Natural killer cell (primary cell): ENCODE results near the gene RAB31. TPM values are rescaled to one million over a fixed set of nuclear protein-coding genes. Genes with fewer than 3 reads are reported as not detected.

Experiments used
- ATAC-seq, 3 donors: fragments of 150-1000 bp in 2 of 3; fragments of 200-7000 bp in 1 of 3; cut with Tn5 transposase; 1 replicate in 1 of 3; 2 replicates in 2 of 3; pipeline ENCODE4 v1.10.0; 2021; ENCODE audit warnings: mild to moderate bottlenecking in 2 of 3, moderate library complexity in 2 of 3
- DNase-seq, 2 donors: peaks; one replicate each; pipeline versions ENCODE4 v3.0.0 to v3.0.0-alpha.2; 2013 to 2021; ENCODE audit warnings: mixed read lengths in 1 of 2
- H3K27ac ChIP-seq: one replicate; pipeline ENCODE4 v1.5.1; 2013; ENCODE audit warnings: mild to moderate bottlenecking, low read length
- H3K27me3 ChIP-seq: one replicate; pipeline ENCODE4 v1.6.1; 2013; ENCODE audit warnings: low read length; ENCODE audit not compliant: control insufficient read depth, insufficient read depth
- H3K36me3 ChIP-seq: one replicate; pipeline ENCODE4 v1.6.1; 2013; ENCODE audit warnings: low read length; ENCODE audit not compliant: control insufficient read depth, insufficient read depth
- H3K4me1 ChIP-seq: one replicate; pipeline ENCODE4 v1.6.1; 2013; ENCODE audit warnings: low read length; ENCODE audit not compliant: control insufficient read depth, insufficient read depth
- H3K4me3 ChIP-seq: one replicate; pipeline ENCODE4 v1.5.1; 2013; ENCODE audit warnings: low read length
- H3K9me3 ChIP-seq: one replicate; pipeline ENCODE4 v1.6.1; 2013; ENCODE audit warnings: low read length; ENCODE audit not compliant: control insufficient read depth, insufficient read depth
- H3K27ac Mint-ChIP-seq, 2 donors: one replicate each; pipeline ENCODE4 v1.8.0; 2022; ENCODE audit warnings: mild to moderate bottlenecking in 2 of 2, mixed read lengths in 2 of 2, moderate library complexity in 1 of 2
- H3K27me3 Mint-ChIP-seq, 2 donors: one replicate each; pipeline ENCODE4 v1.8.0; 2022; ENCODE audit warnings: low read depth in 2 of 2, mixed read lengths in 2 of 2
- H3K36me3 Mint-ChIP-seq: one replicate; pipeline ENCODE4 v1.8.0; 2022; ENCODE audit warnings: mixed read lengths
- H3K4me1 Mint-ChIP-seq, 2 donors: one replicate each; pipeline ENCODE4 v1.8.0; 2022; ENCODE audit warnings: mixed read lengths in 2 of 2
- H3K4me3 Mint-ChIP-seq: one replicate; pipeline ENCODE4 v1.8.0; 2022; ENCODE audit warnings: mild to moderate bottlenecking, moderate library complexity, mixed read lengths
- H3K9me3 Mint-ChIP-seq, 2 donors: one replicate each; pipeline ENCODE4 v1.8.0; 2022; ENCODE audit warnings: mixed read lengths in 2 of 2
- CTCF ChIP-seq: fragments of 200-600 bp; IDR thresholded peaks from one replicate; pipeline ENCODE4 v1.8.0; 2022; ENCODE audit warnings: antibody characterized with exemption
- WGBS: methylation state at CpG from one replicate; pipeline ENCODE4 v1.1.7; 2013; ENCODE audit warnings: missing lambda C conversion rate; ENCODE audit not compliant: insufficient coverage; 5-methylcytosine and 5-hydroxymethylcytosine counted together
- intact Hi-C: fragments of 100-400 bp; cut with micrococcal nuclease; formaldehyde crosslinking; loops from one replicate; pipeline ENCODE4 v1.14.2; 2022
- total RNA-seq, 4 donors: library from RNA; stranded (reverse); fragments of 120-200 nt in 1 of 4; gene quantifications; one replicate each; pipeline versions ENCODE4 v1.2.3 to v1.2.4, GENCODE V29; 2013 to 2022

The RAB31 gene
- total RNA-seq, 3 donors from 2014 or later (not counting 1 experiment from before 2014, with no cell fraction given) = 5.3 to 26.1 (median 9.9) TPM

GRCh38 chr18:9701609-9702349, 6.3 kb upstream of the RAB31 start:
- no peak for TF ChIP-seq CTCF
- Mint-ChIP-seq H3K9me3 (no peaks in the 10 kb centered on the region), H3K36me3 (no peaks in the 10 kb centered on the region), H3K4me1 (peaks cover 3% of the 10 kb centered on the region in 2 donors), H3K27me3 (peaks cover 5 to 24% of the 10 kb centered on the region in 2 donors), H3K27ac (no peak overlapping the region), H3K4me3 (no peak overlapping the region)
- WGBS = 69% methylated on average over 11 of the region's 11 CpGs
- no peak overlapping the region for H3K27ac ChIP-seq
- no peaks in the 10 kb centered on the region for H3K36me3 ChIP-seq
- intact Hi-C loops = no loop called here
- H3K4me3 ChIP-seq = no peak overlapping the region
- ATAC-seq (no peak), DNase-seq (no peak)
- H3K9me3 ChIP-seq = no peaks in the 10 kb centered on the region
- H3K4me1 ChIP-seq = peaks cover under 1% of the 10 kb centered on the region
- no peaks in the 10 kb centered on the region for H3K27me3 ChIP-seq

- peaks cover 12 to 24% of the 10 kb centered on the region in 2 donors for H3K27me3 Mint-ChIP-seq
- no peak for TF ChIP-seq CTCF
- H3K36me3 Mint-ChIP-seq = no peaks in the 10 kb centered on the region
- no peak for DNase-seq
- intact Hi-C loops = no loop called here
- H3K9me3 ChIP-seq = no peaks in the 10 kb centered on the region
- H3K4me3 ChIP-seq = no peak overlapping the region
- WGBS = 75% methylated on average over 10 of the region's 11 CpGs
- H3K4me1 ChIP-seq = peaks cover 16% of the 10 kb centered on the region
- H3K27ac Mint-ChIP-seq = no peak overlapping the region
- H3K36me3 ChIP-seq = no peaks in the 10 kb centered on the region
- peaks cover 7% of the 10 kb centered on the region for H3K27me3 ChIP-seq
- no peak overlapping the region for H3K4me3 Mint-ChIP-seq
- no peak for ATAC-seq
- H3K4me1 Mint-ChIP-seq = peaks cover 10 to 11% of the 10 kb centered on the region in 2 donors
- no peak overlapping the region for H3K27ac ChIP-seq
- no peaks in the 10 kb centered on the region for H3K9me3 Mint-ChIP-seq
These were observed 3.6 kb upstream of the RAB31 start for GRCh38 chr18:9704233-9705118.

GRCh38 chr18:9705183-9705829, 2.8 kb upstream of the RAB31 start:
- Mint-ChIP-seq H3K4me3 (no peak overlapping the region), H3K36me3 (no peaks in the 10 kb centered on the region), H3K4me1 (peaks cover 18 to 19% of the 10 kb centered on the region in 2 donors), H3K27me3 (peaks cover 18 to 31% of the 10 kb centered on the region in 2 donors), H3K27ac (no peak overlapping the region), H3K9me3 (no peaks in the 10 kb centered on the region)
- WGBS = 77% methylated on average over 3 of the region's 6 CpGs
- TF ChIP-seq CTCF = no peak
- Histone ChIP-seq H3K36me3 (no peaks in the 10 kb centered on the region), H3K27ac (no peak overlapping the region), H3K4me3 (no peak overlapping the region), H3K4me1 (peaks cover 24% of the 10 kb centered on the region), H3K27me3 (peaks cover 15% of the 10 kb centered on the region), H3K9me3 (no peaks in the 10 kb centered on the region)
- intact Hi-C loops = no loop called here
- no peak for DNase-seq
- ATAC-seq = no peak
